T-helper 9 cell (primary cell): Measurements from ENCODE around the gene SRSF4.
"Not testable (repeated sequence)": the region's sequence is repeated elsewhere in the genome, so short reads cannot be mapped to it uniquely, and the experiment has no call there.

Source experiments
- DNase-seq: peaks from one replicate; pipeline ENCODE4 v3.0.0-alpha.2; 2020
- total RNA-seq, 2 donors: gene quantifications; one replicate each; lab custom pipeline; 2026; lab: John Stamatoyannopoulos, UW

SRSF4 gene
- 139 to 141 reads per million in 2 donors for total RNA-seq

GRCh38 chr1:29181413-29182225, at the start of gene SRSF4:
TSS of gene SRSF4 (minus strand) at chr1:29181900. CDS start at chr1:29181752, 148 bp downstream.
- peak; percentile 98 for DNase-seq

GRCh38 chr1:29230553-29231378, 49.1 kb upstream of the SRSF4 start, which contains the start of gene MECR:
TSS of gene MECR (minus strand) at chr1:29230934. CDS start at chr1:29230906, 28 bp downstream.
- peak; percentile 91 for DNase-seq

- no peak for DNase-seq
Measured at GRCh38 chr1:29230204-29230552, 48.5 kb upstream of the SRSF4 start.

- no peak for DNase-seq
Measured at GRCh38 chr1:29227511-29227910, 45.8 kb upstream of the SRSF4 start.

- DNase-seq = no peak
Measured at GRCh38 chr1:29225361-29225760, 43.7 kb upstream of the SRSF4 start.

- DNase-seq = no peak
Measured at GRCh38 chr1:29224356-29224837, 42.7 kb upstream of the SRSF4 start.

GRCh38 chr1:29223521-29223920, 41.8 kb upstream of the SRSF4 start:
- no peak for DNase-seq

- DNase-seq = no peak
Measured at GRCh38 chr1:29222686-29223085, 41.0 kb upstream of the SRSF4 start.

- not testable (repeated sequence) for DNase-seq
Measured at GRCh38 chr1:29222260-29222659, 40.6 kb upstream of the SRSF4 start.

- no peak for DNase-seq
Measured at GRCh38 chr1:29221296-29221695, 39.6 kb upstream of the SRSF4 start.

GRCh38 chr1:29218223-29218622, 36.5 kb upstream of the SRSF4 start:
- DNase-seq = no peak

GRCh38 chr1:29217633-29218032, 35.9 kb upstream of the SRSF4 start:
- DNase-seq = no peak

GRCh38 chr1:29213055-29213454, 31.4 kb upstream of the SRSF4 start:
- DNase-seq = no peak

- no peak for DNase-seq
Measured at GRCh38 chr1:29211086-29212030, 29.7 kb upstream of the SRSF4 start.

- no peak for DNase-seq
Measured at GRCh38 chr1:29210278-29211085, 28.8 kb upstream of the SRSF4 start.

- no peak for DNase-seq
Measured at GRCh38 chr1:29209173-29209572, 27.5 kb upstream of the SRSF4 start.

GRCh38 chr1:29208442-29208841, 26.7 kb upstream of the SRSF4 start:
- no peak for DNase-seq

GRCh38 chr1:29202584-29203340, 21.1 kb upstream of the SRSF4 start:
- peak; percentile 96 for DNase-seq

GRCh38 chr1:29202053-29202452, 20.4 kb upstream of the SRSF4 start:
- DNase-seq = no peak

- DNase-seq = no peak
Measured at GRCh38 chr1:29201595-29202051, 19.9 kb upstream of the SRSF4 start.
